ENCODE results near the gene CSRNP3. TPM values are rescaled to one million over a fixed set of nuclear protein-coding genes. Genes with fewer than 3 reads are reported as not detected.

The CSRNP3 gene
- polyA plus RNA-seq, 2 of the 4 experiments (the other 2 are of a cell fraction) = 0.05 to 0.25 TPM

DNA sequence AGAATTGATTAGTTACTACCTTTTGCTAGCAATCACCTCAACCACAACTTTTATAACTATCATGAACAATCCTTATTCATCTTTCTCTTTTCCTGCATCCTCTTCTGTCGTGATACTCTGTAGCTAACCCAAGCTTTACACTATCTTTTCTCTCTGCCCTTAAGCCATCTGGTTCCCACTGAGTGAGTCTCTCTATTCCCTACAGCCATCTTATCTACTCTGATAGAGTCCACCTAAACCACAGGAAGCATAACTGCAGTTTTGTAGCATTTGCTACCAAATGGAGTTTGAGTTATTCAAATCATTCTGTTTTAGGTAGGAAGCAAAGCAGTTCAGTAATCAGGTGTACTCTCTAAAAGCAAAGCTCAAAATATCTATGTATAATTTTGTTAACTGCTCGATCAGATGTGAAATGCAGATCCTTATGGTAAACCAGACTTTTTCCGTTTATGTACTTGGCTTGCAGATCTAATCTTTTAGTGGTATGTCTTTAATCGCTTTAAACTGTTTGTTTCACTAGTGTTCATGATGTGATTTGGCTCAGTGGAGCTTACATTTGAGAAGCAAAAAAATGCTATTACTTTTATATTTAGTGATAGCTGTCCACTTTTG lies 91.0 kb downstream of the CSRNP3 start:
- Histone ChIP-seq H3K4me1 (no peaks in the 10 kb centered on the region), H3K9me3 (no peaks in the 10 kb centered on the region), H3K4me3 (no peak overlapping the region), H3K4me2 (no peak overlapping the region), H3K27ac (no peak overlapping the region)
- no peak for DNase-seq (ENCODE audit: low read depth in 1 of 2, low spot score in 1 of 2)
- TF ChIP-seq MAZ (IDR thresholded peaks at IDR 0.05; ENCODE audit: borderline replicate concordance, low read depth, low read length) (no peak), FOSL2 (IDR thresholded peaks at IDR 0.05) (no peak), FOSL2 (CRISPR knock-in tag; IDR thresholded peaks at IDR 0.05) (no peak), JUNB (IDR thresholded peaks at IDR 0.05) (no peak), ZC3H11A (IDR thresholded peaks at IDR 0.05) (no peak)
- TF ChIP-seq, protein P1, sequence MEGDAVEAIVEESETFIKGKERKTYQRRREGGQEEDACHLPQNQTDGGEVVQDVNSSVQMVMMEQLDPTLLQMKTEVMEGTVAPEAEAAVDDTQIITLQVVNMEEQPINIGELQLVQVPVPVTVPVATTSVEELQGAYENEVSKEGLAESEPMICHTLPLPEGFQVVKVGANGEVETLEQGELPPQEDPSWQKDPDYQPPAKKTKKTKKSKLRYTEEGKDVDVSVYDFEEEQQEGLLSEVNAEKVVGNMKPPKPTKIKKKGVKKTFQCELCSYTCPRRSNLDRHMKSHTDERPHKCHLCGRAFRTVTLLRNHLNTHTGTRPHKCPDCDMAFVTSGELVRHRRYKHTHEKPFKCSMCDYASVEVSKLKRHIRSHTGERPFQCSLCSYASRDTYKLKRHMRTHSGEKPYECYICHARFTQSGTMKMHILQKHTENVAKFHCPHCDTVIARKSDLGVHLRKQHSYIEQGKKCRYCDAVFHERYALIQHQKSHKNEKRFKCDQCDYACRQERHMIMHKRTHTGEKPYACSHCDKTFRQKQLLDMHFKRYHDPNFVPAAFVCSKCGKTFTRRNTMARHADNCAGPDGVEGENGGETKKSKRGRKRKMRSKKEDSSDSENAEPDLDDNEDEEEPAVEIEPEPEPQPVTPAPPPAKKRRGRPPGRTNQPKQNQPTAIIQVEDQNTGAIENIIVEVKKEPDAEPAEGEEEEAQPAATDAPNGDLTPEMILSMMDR (IDR thresholded peaks at IDR 0.05) = no peak
- TF ChIP-seq, protein P2, sequence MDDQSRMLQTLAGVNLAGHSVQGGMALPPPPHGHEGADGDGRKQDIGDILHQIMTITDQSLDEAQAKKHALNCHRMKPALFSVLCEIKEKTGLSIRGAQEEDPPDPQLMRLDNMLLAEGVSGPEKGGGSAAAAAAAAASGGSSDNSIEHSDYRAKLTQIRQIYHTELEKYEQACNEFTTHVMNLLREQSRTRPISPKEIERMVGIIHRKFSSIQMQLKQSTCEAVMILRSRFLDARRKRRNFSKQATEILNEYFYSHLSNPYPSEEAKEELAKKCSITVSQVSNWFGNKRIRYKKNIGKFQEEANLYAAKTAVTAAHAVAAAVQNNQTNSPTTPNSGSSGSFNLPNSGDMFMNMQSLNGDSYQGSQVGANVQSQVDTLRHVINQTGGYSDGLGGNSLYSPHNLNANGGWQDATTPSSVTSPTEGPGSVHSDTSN (IDR thresholded peaks at IDR 0.05) = no peak
- ChIA-PET POLR2A (no interaction called here), CTCF (no interaction called here)
- WGBS (ENCODE audit: missing lambda C conversion rate) = 40% methylated on average over 4 of the region's 4 CpGs
- no peak for ATAC-seq
- FAIRE-seq = no peak

DNA sequence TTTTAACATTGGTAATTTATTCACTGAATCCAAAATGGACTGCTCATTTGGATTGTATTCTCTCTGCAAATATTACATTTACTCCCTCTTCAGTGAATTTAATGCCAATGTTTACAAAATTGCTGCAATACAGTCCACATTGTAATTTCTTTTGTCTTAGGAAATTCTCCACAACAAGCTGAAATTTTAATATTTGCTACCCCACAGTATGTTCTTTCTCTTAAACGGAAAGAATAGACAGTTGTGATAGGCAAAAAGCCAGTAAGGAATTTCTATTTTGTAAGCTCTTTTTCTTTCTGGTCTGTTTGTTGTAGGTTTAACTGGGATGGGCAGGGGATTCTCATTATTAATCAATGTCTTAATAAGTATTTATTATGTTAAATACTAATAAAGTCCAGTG lies 92.0 kb downstream of the CSRNP3 start:
- no peak for DNase-seq (ENCODE audit: low read depth in 1 of 2, low spot score in 1 of 2)
- ATAC-seq = no peak
- FAIRE-seq = no peak
- CTCF ChIA-PET = no interaction called here
- Histone ChIP-seq H3K4me2 (no peak overlapping the region), H3K4me3 (no peak overlapping the region), H3K9me3 (no peaks in the 10 kb centered on the region), H3K27ac (no peak overlapping the region), H3K4me1 (no peaks in the 10 kb centered on the region)
- 28% methylated on average over 1 of the region's 1 CpG for WGBS (ENCODE audit: missing lambda C conversion rate)
- TF ChIP-seq TFCP2L1 (CRISPR knock-in tag; IDR thresholded peaks at IDR 0.05) (no peak), NPAS2 (CRISPR knock-in tag; IDR thresholded peaks at IDR 0.05; ENCODE audit: borderline replicate concordance) (no peak), SREBF2 (IDR thresholded peaks at IDR 0.05) (no peak), JUN (IDR thresholded peaks at IDR 0.05) (no peak), KDM5A (IDR thresholded peaks at IDR 0.05) (no peak)
- POLR2A ChIA-PET = no interaction called here

DNA sequence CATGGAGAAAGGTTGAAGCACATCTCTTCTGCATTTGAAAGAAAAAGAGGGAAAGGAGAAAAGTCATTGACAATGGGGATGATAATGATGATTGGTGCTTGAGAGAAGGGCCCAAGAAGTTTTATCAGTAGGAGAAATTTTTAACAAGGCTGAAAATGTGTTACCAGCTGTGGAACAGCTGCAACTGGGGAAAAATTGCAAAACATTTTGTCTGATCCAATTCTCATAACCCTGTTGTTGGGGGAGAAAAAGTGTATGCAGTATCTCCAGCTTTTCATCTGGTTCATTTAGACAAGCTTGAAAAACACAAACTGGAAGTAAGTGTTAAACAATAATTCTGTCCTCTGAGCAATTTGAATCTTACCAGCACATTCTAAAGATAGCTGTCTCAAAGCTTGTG lies 92.7 kb downstream of the CSRNP3 start:
- H3K27ac ChIP-seq = no peak overlapping the region
- no peaks in the 10 kb centered on the region for H3K9me3 ChIP-seq
- no peak overlapping the region for H3K4me3 ChIP-seq
- DNase-seq (ENCODE audit: low read depth in 1 of 2, low spot score in 1 of 2) (no peak), FAIRE-seq (no peak), ATAC-seq (no peak)
- ChIA-PET CTCF (no interaction called here), POLR2A (no interaction called here)
- no peak overlapping the region for H3K4me2 ChIP-seq
- no peak for TF ChIP-seq MYC (IDR thresholded peaks at IDR 0.05; ENCODE audit: borderline replicate concordance, low read length)
- TF ChIP-seq CBX8 (IDR thresholded peaks at IDR 0.05) = no peak
- TF ChIP-seq CHD4 (IDR thresholded peaks at IDR 0.05; ENCODE audit: borderline replicate concordance) = no peak
- TF ChIP-seq, protein P3, sequence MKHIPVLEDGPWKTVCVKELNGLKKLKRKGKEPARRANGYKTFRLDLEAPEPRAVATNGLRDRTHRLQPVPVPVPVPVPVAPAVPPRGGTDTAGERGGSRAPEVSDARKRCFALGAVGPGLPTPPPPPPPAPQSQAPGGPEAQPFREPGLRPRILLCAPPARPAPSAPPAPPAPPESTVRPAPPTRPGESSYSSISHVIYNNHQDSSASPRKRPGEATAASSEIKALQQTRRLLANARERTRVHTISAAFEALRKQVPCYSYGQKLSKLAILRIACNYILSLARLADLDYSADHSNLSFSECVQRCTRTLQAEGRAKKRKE (CRISPR knock-in tag; IDR thresholded peaks at IDR 0.05; ENCODE audit: low read depth) = no peak
- no peak for TF ChIP-seq ESRRA (IDR thresholded peaks at IDR 0.05; ENCODE audit: borderline replicate concordance, low read length)
- TF ChIP-seq, protein P4, sequence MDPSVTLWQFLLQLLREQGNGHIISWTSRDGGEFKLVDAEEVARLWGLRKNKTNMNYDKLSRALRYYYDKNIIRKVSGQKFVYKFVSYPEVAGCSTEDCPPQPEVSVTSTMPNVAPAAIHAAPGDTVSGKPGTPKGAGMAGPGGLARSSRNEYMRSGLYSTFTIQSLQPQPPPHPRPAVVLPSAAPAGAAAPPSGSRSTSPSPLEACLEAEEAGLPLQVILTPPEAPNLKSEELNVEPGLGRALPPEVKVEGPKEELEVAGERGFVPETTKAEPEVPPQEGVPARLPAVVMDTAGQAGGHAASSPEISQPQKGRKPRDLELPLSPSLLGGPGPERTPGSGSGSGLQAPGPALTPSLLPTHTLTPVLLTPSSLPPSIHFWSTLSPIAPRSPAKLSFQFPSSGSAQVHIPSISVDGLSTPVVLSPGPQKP (IDR thresholded peaks at IDR 0.05; ENCODE audit: low read depth, low read length) = no peak
- no peak for TF ChIP-seq KDM5A (IDR thresholded peaks at IDR 0.05)
- no peak for TF ChIP-seq RNF2 (IDR thresholded peaks at IDR 0.05; ENCODE audit: borderline replicate concordance, low read depth)
- H3K4me1 ChIP-seq = no peaks in the 10 kb centered on the region
